NT2/D1 (cell line): ENCODE results near the gene XPO6.

ENCODE experiments used
- YY1 ChIP-seq: IDR thresholded peaks from 2 replicates; pipeline ENCODE4 v1.6.1; 2011; ENCODE audit not compliant: insufficient read length, insufficient read depth
- ZNF274 ChIP-seq: IDR thresholded peaks from 2 replicates; pipeline ENCODE4 v1.6.1; 2011; ENCODE audit warnings: mild to moderate bottlenecking, low read depth, low read length

- TF ChIP-seq ZNF274 (no peak), YY1 (no peak)
Observed at GRCh38 chr16:28110074-28110473, 101.7 kb downstream of the XPO6 start.
